WI38 (cell line): Measurements from ENCODE around the gene DUSP18.

Experiments
- H3K4me3 ChIP-seq: 2 replicates; pipeline ENCODE4 v1.5.1; 2011; ENCODE audit warnings: low read depth, mild to moderate bottlenecking, control low read depth, low read length
- TF ChIP-seq, protein P1 (sequence below): IDR thresholded peaks from 2 replicates; pipeline ENCODE4 v1.5.1; 2012; ENCODE audit warnings: low read depth, mild to moderate bottlenecking, control low read depth, low read length

Gene DUSP18

GRCh38 chr22:30662040-30662439, 5.6 kb downstream of the DUSP18 start:
- H3K4me3 ChIP-seq, result no peak overlapping the region
- TF ChIP-seq, protein P1, sequence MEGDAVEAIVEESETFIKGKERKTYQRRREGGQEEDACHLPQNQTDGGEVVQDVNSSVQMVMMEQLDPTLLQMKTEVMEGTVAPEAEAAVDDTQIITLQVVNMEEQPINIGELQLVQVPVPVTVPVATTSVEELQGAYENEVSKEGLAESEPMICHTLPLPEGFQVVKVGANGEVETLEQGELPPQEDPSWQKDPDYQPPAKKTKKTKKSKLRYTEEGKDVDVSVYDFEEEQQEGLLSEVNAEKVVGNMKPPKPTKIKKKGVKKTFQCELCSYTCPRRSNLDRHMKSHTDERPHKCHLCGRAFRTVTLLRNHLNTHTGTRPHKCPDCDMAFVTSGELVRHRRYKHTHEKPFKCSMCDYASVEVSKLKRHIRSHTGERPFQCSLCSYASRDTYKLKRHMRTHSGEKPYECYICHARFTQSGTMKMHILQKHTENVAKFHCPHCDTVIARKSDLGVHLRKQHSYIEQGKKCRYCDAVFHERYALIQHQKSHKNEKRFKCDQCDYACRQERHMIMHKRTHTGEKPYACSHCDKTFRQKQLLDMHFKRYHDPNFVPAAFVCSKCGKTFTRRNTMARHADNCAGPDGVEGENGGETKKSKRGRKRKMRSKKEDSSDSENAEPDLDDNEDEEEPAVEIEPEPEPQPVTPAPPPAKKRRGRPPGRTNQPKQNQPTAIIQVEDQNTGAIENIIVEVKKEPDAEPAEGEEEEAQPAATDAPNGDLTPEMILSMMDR, result no peak

DNA sequence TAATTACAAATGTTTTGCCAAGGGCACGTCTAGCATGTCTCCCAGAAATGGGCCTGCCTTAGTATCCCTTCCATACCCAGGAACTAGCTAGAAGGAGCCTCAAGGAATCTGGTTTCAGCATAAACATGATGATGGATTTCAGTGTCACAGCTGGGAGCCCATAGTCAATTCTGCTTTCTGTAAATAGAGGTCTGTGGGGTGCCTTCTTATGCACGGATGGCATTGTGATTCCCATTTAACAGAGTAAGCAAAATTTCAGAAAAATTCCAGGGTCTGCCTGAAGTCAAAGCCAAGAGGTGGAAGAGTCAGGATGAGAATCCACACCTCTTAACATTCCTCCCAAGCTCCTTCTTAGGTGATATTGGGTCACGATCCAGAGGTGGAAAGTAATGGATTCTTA, 12.1 kb downstream of the DUSP18 start:
- TF ChIP-seq, protein P1, result no peak
- no peak overlapping the region for H3K4me3 ChIP-seq

- no peak overlapping the region for H3K4me3 ChIP-seq
- TF ChIP-seq, protein P1, result no peak
Measured at GRCh38 chr22:30654361-30654760, 13.3 kb downstream of the DUSP18 start.

- TF ChIP-seq, protein P1, result no peak
Measured at GRCh38 chr22:30652852-30653251, 14.8 kb downstream of the DUSP18 start.

GRCh38 chr22:30650508-30651116, 17.1 kb downstream of the DUSP18 start:
- TF ChIP-seq, protein P1, result no peak

More at GRCh38 chr22:30652852-30653251, 14.8 kb downstream of the DUSP18 start:
- H3K4me3 ChIP-seq, result no peak overlapping the region

GRCh38 chr22:30649430-30650007, 18.2 kb downstream of the DUSP18 start:
- TF ChIP-seq, protein P1, result no peak
- no peak overlapping the region for H3K4me3 ChIP-seq

More at GRCh38 chr22:30650508-30651116, 17.1 kb downstream of the DUSP18 start:
- H3K4me3 ChIP-seq, result no peak overlapping the region

GRCh38 chr22:30648825-30649224, 18.9 kb downstream of the DUSP18 start:
- no peak overlapping the region for H3K4me3 ChIP-seq
- TF ChIP-seq, protein P1, result no peak
